ENCODE data around the gene NR2F1-AS1.
A peak's percentile ranks its signal among the peaks of the same experiment; 100 is the strongest.

NR2F1-AS1 gene

DNA sequence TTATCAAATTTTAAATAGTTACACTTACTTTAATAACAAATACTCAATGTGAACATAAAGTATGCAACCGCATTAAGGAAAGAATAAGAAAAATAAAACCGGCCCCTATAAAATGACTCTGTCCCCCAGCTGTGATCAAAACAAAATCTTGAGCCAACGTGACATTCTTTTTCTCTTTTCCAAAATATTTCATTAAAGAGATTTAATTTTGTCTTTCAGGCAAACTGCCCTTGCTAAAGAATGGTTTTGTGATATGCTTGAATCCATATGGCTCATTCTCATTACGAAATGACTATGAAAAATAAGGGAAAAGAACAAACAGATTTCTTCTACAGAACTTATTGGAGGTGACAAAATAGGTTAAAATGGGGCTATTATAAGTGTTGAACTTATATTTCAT lies 197.0 kb downstream of the NR2F1-AS1 start:
- Mint-ChIP-seq H3K4me3 (no peak overlapping the region), H3K4me1 (peaks cover 16% of the 10 kb centered on the region), H3K27me3 (ENCODE audit: low read depth) (no peaks in the 10 kb centered on the region), H3K36me3 (ENCODE audit: low read depth) (peaks cover 4% of the 10 kb centered on the region), H3K9me3 (peaks cover 3% of the 10 kb centered on the region), H3K27ac (no peak overlapping the region)
- TF ChIP-seq, protein P1, sequence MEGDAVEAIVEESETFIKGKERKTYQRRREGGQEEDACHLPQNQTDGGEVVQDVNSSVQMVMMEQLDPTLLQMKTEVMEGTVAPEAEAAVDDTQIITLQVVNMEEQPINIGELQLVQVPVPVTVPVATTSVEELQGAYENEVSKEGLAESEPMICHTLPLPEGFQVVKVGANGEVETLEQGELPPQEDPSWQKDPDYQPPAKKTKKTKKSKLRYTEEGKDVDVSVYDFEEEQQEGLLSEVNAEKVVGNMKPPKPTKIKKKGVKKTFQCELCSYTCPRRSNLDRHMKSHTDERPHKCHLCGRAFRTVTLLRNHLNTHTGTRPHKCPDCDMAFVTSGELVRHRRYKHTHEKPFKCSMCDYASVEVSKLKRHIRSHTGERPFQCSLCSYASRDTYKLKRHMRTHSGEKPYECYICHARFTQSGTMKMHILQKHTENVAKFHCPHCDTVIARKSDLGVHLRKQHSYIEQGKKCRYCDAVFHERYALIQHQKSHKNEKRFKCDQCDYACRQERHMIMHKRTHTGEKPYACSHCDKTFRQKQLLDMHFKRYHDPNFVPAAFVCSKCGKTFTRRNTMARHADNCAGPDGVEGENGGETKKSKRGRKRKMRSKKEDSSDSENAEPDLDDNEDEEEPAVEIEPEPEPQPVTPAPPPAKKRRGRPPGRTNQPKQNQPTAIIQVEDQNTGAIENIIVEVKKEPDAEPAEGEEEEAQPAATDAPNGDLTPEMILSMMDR (IDR thresholded peaks at IDR 0.05; ENCODE audit: unreplicated experiment in 3 of 3), result no peak

DNA sequence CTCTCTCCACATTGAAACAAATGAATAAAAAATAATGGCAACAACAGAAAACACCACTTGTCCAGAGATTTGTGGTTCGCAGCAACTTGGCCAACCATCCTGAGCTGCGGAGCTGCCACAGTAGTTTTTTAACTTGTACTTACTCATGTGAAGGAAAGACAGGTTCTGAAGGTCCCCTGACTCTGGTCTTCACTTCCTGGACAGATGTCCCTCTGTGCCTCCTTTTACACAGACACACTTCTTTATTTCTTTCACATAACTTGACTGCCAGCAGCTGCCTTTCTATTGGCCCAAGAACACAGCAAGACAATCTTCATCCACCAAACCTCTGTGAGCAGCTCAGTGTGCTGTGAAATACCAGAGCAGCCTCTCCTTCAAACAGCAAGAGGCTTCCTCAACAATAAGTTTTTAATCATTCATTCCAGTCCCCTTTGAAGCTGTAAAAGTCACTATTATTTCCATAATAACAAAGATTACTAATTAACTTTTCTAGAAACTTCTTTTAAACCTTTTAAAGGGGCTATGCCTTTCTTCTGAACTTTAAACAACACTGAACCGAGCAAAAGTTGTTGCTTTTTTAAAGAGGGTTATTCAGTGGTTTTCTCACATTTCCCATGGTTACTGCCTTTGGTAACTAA lies 198.7 kb downstream of the NR2F1-AS1 start:
- peaks cover 16% of the 10 kb centered on the region for H3K4me1 Mint-ChIP-seq
- TF ChIP-seq, protein P1 (IDR thresholded peaks at IDR 0.05; ENCODE audit: unreplicated experiment in 3 of 3), result no peak
- H3K27ac Mint-ChIP-seq, result peak overlapping the region; percentile 87 to 91 (median 90)
- no peaks in the 10 kb centered on the region for H3K27me3 Mint-ChIP-seq (ENCODE audit: low read depth)
- peak overlapping the region; percentile 45 to 78 (median 59) for H3K4me3 Mint-ChIP-seq
- H3K9me3 Mint-ChIP-seq, result no peaks in the 10 kb centered on the region
- H3K36me3 Mint-ChIP-seq (ENCODE audit: low read depth), result peaks cover 8% of the 10 kb centered on the region

DNA sequence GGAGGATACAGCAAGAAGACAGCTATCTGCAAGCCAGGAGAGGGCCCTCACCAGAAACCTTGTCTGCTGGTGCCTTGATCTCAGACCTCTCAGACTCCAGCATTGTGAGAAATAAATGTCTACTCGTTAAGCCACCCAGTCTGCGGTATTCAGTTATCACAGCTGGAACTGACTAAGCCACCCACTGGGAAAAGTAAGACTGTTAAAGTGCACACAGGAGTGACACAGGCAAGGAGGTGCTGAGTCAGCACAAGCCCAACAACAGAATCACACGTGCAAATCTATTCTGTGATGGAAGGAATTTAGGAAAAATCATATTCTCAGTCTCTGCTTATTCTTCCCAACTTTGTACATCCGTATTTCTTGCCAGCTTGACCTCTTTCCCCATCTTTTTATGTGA lies 200.0 kb downstream of the NR2F1-AS1 start:
- peaks cover 16% of the 10 kb centered on the region for H3K36me3 Mint-ChIP-seq (ENCODE audit: low read depth)
- TF ChIP-seq, protein P1 (IDR thresholded peaks at IDR 0.05; ENCODE audit: unreplicated experiment in 3 of 3), result no peak

DNA sequence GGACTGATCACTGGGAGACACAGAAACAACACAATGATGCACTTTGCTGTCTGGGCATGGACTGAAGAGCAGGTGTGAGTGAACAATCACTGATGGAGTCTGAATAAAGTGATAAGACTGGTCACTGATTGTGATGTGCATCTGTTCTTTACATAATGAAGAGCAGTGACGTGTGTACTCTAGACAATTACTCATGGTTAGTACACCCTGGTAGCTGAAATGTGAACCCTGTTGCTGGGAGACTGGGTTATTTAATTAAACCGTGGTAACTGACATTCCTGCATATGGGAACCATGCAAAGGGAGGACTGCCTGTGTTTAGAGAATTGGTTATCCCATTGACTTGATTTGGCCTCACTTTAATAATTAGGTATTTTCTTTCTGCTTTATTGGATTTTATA lies 202.9 kb downstream of the NR2F1-AS1 start:
- TF ChIP-seq, protein P1 (IDR thresholded peaks at IDR 0.05; ENCODE audit: unreplicated experiment in 3 of 3), result no peak
- no peak overlapping the region for H3K27ac Mint-ChIP-seq

More for the DNA sequence above, 200.0 kb downstream of the NR2F1-AS1 start:
- H3K9me3 Mint-ChIP-seq, result peaks cover 7% of the 10 kb centered on the region
- H3K4me3 Mint-ChIP-seq, result peak overlapping the region; percentile 40 to 62 (median 60)
- H3K4me1 Mint-ChIP-seq, result peaks cover 16% of the 10 kb centered on the region
- H3K27me3 Mint-ChIP-seq (ENCODE audit: low read depth), result no peaks in the 10 kb centered on the region
- peak overlapping the region; percentile 70 to 90 (median 87) for H3K27ac Mint-ChIP-seq

DNA sequence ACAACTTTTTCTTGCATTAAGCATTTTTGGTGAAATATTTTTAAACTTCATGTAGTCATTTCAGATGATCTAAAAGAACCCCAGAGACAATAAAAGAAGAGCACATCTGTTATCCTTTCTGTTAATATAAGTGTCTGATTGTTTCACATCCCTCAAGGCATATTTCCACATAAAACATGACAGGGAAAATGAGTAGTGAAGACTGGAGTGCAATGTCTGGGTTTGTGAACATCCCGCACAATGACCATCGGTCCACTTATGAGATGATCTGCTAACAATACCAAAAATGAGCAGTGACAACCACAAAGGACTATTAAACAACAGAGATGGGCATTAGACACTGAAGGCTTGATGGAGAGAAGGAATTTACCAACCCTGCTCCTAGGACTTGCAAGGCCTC lies 209.1 kb downstream of the NR2F1-AS1 start:
- Mint-ChIP-seq H3K36me3 (ENCODE audit: low read depth) (peaks cover 60% of the 10 kb centered on the region), H3K27ac (no peak overlapping the region), H3K27me3 (ENCODE audit: low read depth) (no peaks in the 10 kb centered on the region), H3K4me1 (no peaks in the 10 kb centered on the region), H3K4me3 (no peak overlapping the region), H3K9me3 (peaks cover 47% of the 10 kb centered on the region)
- TF ChIP-seq, protein P1 (IDR thresholded peaks at IDR 0.05; ENCODE audit: unreplicated experiment in 3 of 3), result no peak

More for the DNA sequence above, 202.9 kb downstream of the NR2F1-AS1 start:
- peaks cover 9% of the 10 kb centered on the region for H3K4me1 Mint-ChIP-seq
- peaks cover 21% of the 10 kb centered on the region for H3K9me3 Mint-ChIP-seq
- H3K27me3 Mint-ChIP-seq (ENCODE audit: low read depth), result no peaks in the 10 kb centered on the region
- peaks cover 39% of the 10 kb centered on the region for H3K36me3 Mint-ChIP-seq (ENCODE audit: low read depth)
- no peak overlapping the region for H3K4me3 Mint-ChIP-seq

DNA sequence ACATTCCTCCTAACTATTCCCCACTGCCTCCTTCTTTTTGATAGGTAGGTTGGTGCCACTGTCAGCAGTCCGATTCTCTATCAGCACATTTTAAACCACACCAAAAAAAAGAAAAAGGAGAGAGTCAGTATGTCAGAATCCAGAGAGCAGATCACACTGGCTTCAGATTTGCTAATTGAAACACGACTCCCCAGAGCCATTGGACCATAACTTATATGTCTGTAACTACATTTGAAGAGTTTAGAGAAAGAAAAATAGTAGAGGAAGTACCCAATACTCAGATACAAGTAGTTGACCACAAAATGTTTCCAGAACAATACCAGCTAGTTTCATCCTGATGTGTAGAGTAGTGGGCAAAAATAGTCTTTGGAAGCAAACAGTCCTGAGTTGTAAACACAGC lies 216.6 kb downstream of the NR2F1-AS1 start:
- H3K27me3 Mint-ChIP-seq (ENCODE audit: low read depth), result no peaks in the 10 kb centered on the region
- peak overlapping the region; percentile 23 to 73 (median 68) for H3K27ac Mint-ChIP-seq
- H3K4me3 Mint-ChIP-seq, result no peak overlapping the region
- peaks cover 11% of the 10 kb centered on the region for H3K4me1 Mint-ChIP-seq
- peaks cover 11% of the 10 kb centered on the region for H3K36me3 Mint-ChIP-seq (ENCODE audit: low read depth)
- TF ChIP-seq, protein P1 (IDR thresholded peaks at IDR 0.05; ENCODE audit: unreplicated experiment in 3 of 3), result no peak
- H3K9me3 Mint-ChIP-seq, result peaks cover 11% of the 10 kb centered on the region
